HG03457 (cell line): ENCODE data around the gene GRK3.

Experiments
- ATAC-seq: cut with Tn5 transposase; IDR thresholded peaks from one replicate; pipeline ENCODE4 v1.9.1; 2021; ENCODE audit warnings: moderate number of reproducible peaks; ENCODE audit not compliant: unreplicated experiment

The GRK3 gene

DNA sequence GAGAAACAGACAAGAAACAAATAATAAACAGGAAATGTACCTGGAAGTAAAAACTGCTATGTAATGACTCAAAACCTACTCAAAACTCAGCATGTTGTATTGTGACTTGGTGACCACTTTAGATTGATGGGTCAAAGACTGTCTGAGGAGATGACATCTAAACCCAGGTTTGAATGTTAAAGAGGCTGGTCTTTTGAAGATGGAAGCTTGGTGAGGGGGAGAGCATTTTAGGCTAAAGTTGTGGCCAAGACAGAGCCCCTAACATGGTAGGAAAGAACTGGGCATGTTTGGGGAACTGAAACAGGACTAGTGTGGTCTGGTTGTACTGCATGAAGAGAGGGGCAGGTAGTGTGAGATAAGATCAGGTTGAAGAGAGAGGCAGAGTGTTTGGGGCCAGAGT, 92.2 kb downstream of the GRK3 start:
- ATAC-seq = no peak

DNA sequence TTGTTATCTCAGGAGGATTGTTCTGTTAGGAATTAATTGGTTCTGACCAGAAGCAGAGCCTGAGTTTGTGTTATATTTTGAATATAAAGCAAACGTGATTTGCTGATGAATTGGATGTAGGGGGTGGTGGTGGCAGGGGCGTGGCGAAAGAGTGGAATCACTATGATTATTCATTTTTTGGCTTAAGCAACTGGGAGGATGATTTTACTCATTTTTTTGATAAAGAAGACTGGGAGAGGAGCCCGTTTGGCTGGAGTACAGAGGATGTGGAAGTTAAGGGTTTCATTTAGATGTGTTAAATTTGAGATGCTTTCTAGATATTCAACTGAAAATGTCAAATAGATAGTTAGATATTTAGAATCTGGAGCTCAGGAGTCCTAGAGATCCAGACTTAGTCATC, 94.2 kb downstream of the GRK3 start:
- no peak for ATAC-seq

DNA sequence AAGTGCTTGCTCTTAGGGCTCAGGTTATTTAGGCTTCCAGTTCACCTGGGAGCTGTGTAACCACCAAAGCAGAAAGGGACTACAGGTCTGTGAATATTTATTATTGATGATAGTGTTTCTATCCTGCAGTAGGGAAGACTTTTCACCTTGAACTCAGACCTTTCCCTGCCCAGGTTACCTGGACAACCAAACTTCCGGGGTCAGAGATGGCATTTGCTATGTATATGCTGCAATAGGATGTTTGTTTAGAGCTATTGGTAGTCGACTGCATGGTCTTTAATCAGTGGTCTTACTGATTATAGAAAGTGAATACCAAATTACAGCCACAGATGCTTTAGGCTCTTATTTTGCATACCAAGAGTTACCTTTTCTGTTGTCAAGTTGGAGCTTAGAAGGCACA, 94.9 kb downstream of the GRK3 start:
- no peak for ATAC-seq

GRCh38 chr22:25660336-25660735, 95.9 kb downstream of the GRK3 start:
- ATAC-seq = no peak

- ATAC-seq = no peak
These were observed 96.6 kb downstream of the GRK3 start for GRCh38 chr22:25661073-25661472.

DNA sequence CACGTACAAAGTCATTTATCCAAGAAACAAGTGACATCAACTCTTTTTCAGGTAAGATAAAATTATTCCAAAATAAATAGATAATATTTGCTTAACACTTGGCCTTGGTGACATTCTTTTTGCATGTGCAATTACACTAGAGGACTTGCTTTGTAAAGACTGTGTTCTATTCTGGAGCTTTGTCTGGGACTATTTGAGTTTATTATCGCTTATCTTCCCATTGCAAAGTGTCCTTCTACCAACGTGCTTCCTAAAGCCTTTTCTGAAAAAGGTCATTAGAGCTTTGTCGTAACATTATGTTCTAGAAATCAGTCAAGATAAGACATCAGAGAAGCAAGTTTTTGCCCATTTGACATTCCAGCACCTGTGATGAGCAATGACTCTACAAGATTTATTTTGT, 99.2 kb downstream of the GRK3 start:
- ATAC-seq = no peak

- no peak for ATAC-seq
These were observed 101.8 kb downstream of the GRK3 start for GRCh38 chr22:25666308-25666707.

- no peak for ATAC-seq
These were observed 104.0 kb downstream of the GRK3 start for GRCh38 chr22:25668437-25668836.

DNA sequence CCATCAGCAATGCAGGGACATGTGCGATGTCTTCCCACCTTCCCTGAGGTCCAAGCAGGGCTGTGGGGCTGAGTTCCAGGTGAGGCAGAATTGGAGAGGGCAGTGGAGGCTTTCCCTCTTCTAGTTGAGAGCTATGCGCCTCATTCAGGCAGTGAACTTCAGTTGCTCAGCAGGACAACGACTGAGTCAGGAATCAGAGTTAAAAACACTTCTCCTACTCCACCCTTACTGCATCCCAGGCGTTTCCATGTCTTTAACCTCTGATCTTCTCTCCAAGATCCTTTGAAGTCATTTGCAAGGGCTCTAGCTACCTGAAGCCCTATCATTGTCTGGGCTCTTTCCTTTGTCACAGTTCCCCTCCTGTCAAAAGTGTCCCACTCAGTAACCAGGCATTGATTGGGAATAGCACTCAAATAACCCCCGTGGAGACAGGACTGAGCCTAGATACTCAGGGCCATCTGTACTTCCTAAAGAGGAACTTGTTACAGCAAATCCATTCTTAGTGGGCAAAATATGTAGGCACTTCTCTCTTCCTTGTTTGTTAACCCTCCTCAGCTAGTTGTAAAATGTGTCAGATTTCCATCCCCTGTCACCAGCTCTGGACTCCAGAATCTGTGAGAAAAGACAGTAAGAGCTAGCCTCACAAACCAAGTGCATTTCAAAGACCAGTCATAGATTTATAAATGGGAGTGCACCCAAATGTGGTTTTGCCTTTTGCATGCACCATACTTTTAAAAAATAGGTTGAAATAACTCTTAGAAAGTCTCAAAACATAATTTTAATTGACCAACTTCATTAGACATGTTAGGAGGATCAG, 105.0 kb downstream of the GRK3 start:
- no peak for ATAC-seq

- no peak for ATAC-seq
These were observed 105.6 kb downstream of the GRK3 start for GRCh38 chr22:25670070-25670461.

DNA sequence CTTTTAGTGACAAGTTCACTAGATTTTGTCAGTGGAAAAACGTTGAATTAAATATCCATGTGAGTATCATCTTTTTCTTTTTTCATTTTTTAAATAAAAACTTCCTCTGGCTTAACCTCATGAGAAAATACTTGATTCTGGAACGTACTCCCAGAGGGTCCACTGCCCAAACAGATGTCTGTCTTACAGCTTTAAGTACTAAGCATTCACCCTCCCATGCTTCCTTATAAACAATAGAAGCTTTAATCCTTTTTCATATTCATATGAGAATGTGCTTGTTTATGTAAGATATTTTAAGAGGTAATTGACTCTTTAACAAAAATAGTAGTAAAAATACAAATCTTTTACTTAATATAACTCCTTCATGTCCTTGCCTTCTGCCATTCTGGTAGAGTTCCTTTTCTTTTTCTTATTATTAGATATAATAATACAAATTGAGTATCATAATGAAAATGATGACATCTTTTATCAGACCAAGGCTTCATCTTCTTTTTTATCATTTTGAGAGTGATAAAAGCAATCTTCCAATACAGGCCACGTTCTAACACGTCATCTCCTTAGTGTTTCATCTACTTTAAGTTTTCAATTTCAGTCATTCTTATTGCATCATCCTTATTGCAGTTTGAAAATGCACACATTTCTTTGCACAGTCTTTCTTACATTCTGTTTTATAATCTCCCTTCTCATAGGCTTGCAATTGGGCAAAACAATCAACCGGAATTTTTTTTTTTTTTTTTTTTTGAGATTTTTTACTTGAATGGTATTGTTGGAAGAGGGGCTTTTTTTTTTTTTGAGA, 108.0 kb downstream of the GRK3 start:
- ATAC-seq = no peak

DNA sequence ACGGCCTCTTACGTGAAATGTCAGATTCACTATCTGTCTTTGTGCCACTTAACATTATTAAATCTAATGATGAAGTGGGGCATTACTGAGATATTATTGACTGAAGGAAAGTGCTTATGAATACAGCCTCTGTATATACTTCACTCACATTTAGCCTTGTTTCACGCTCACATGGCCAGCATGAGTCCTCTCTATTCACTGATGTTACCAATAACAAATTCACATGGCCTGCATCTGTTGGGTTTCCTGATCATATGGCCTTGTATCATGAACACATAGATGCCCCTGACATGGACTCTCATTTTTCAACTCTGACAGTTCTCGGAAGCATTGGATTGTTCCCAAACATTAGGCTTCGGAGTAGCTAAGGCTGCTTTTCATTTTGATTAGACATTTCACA, 109.2 kb downstream of the GRK3 start:
- no peak for ATAC-seq

- no peak for ATAC-seq
These were observed 113.2 kb downstream of the GRK3 start for GRCh38 chr22:25677631-25678030.

- no peak for ATAC-seq
These were observed 115.6 kb downstream of the GRK3 start for GRCh38 chr22:25680051-25680450.

DNA sequence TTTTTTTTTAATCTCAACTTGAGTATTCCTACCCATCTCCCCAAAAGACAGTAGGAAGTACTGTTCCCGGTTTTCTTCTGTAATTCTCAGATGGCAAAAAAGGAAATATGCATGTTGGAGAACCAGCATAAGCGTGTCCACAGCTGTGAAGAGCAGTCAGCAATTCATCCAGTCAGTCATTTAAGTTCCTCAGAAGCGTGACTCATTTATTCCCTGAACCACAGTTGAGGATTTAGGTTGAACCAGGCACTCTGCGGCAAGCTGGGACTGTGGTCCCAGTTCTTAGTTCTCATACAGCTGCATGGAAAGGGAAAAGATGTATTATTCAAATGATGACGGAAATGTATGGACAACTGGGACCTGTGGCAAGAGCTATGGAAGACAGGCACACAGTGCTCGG, 116.5 kb downstream of the GRK3 start:
- ATAC-seq = no peak

GRCh38 chr22:25682109-25682508, 117.6 kb downstream of the GRK3 start:
- ATAC-seq = no peak

GRCh38 chr22:25688627-25689026, 124.2 kb downstream of the GRK3 start:
- ATAC-seq = no peak

DNA sequence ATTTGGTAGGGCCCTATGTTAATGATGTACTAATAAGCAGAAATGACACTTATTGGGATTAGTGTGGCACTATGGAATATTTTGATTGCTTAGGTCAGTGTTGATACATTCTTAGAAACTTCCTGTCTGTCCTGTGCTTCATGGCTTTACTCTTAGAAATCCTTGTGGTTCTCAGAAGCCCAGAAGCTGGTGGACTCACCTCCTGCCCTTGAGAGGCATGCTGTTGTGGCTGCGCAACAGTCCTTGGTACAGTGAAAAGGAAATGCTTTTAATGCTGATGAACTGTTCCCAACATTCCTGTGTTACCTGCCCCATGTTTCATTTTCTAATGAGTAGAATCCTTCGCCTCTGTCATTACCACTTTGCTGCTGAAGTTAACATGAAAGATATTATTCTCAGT, 125.2 kb downstream of the GRK3 start:
- no peak for ATAC-seq

- no peak for ATAC-seq
These were observed 126.3 kb downstream of the GRK3 start for GRCh38 chr22:25690798-25691197.

DNA sequence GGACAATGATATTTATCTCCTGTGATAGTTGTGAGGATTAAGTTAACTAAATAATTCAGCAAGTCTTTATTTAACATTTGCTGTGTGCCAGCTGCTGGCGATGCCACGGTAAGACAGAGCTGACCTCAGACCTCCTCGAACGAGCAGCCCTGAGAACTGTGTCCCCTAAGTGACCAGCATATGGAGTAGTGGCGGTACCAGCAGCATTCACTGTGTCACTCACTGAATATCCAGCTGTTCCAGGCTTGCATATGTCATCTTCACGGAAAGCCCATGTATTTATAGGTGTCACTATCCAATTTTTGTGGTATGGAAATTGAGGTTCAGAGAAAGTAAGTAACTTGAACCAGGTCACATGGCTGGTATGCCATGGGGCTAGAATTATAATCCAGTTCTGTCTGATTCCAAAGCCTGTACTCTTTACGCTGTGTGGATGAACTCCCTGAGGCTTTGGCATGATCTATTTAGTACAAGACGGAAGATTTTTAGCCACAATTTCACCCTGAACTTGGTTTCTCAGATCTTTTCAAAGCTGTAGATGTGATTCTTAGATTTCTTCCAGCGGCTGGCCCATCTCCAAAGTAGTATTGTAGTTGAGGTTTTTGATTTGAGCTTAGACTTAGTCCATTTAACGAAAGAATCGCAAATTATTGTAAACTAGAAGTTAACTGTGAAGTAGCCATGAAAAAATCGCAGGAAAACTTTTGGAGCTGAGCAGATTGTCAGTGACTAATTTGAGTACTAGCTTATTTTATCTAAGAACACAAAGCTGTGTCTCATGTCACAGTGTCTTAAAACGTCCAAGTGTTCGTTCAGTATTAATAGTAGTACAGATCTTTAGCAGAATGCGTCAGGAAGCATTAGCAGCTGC, 128.2 kb downstream of the GRK3 start:
- no peak for ATAC-seq

- ATAC-seq = no peak
These were observed 128.7 kb downstream of the GRK3 start for GRCh38 chr22:25693268-25693565.
